Stimulated activated CD4-positive, alpha-beta T cell treated with anti-CD3 and anti-CD28 coated beads, Interleukin-1b, Interleukin-23, amount 100 ng/mL, for 4 hours (primary cell): ENCODE data around the gene PIGU.
"Not testable (repeated sequence)": the region's sequence is repeated elsewhere in the genome, so short reads cannot be mapped to it uniquely, and the experiment has no call there.

Experiments used
- DNase-seq, 2 donors: peaks; one replicate each; pipeline ENCODE4 v3.0.0-alpha.2; 2020; ENCODE audit warnings: low read depth in 2 of 2

PIGU gene

DNA sequence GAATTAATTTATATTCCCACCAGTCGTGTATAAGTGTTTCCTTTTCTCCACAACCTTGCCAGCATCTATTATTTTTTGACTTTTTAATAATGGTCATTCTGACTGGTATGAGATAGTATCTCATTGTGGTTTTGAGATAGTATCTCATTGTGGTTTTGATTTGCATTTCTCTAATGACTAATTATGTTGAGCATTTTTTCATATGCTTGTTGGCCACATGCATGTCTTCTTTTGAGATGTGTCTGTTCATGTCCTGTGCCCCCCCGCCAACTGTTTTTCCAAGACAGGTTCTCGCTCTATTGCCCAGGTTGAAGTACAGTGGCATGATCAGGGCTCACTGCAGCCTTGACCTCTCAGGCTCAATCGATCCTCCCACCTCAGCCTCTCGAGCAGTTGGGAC, 15.1 kb downstream of the PIGU start:
- DNase-seq, result not testable (repeated sequence)

DNA sequence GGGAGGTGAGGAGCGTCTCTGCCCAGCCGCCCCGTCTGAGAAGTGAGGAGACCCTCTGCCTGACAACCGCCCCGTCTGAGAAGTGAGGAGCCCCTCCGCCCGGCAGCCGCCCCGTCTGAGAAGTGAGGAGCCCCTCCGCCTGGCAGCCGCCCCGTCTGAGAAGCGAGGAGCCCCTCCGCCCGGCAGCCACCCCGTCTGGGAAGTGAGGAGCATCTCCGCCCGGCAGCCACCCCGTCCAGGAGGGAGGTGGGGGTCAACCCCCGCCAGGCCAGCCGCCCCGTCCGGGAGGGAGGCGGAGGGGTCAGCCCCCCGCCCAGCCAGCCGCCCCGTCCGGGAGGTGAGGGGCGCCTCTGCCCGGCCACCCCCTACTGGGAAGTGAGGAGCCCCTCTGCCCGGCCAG, 18.2 kb downstream of the PIGU start:
- DNase-seq, result not testable (repeated sequence)

DNA sequence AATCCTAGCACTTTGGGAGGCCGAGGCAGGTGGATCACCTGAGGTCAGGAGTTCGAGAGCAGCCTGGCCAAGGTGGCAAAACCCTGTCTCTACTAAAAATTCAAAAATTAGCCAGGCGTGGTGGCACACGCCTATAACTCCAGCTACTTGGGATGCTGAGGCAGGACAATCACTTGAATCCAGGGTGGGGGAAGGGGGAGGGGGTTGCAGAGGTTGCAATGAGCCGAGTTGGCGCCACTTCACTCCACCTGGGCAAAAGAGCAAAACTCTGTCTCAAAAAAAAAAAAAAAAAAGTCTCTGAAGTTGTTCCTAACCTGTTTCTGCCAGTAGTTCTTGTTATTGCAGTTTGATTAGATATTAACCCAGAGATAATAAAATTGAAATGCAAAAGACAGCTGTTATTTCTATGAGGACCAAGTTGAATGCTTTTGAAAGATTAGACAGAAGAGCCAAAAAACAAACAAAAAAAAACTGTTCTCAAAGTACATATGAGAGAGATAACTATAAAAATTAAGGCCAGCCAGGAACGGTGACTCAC, 22.6 kb downstream of the PIGU start:
- no peak for DNase-seq

DNA sequence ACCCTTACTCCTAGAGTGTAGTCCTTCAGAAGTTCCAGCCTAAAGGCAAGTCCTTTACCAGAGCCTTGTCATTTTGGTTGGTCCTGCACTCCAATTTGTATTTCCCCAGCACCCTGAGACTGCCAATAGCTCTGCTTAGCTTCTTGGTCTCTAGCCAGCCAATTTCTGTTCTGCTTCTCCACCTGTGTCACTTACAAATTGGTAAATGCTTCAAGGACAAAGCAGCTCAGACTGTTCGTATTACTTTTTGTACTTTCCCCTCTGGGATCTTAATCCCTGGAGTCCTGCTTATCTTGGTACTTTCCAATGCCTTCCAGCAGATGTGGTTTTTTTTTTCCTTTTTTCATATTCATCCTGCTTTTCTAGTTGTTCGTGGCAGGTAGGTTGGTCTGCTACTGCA, 25.7 kb downstream of the PIGU start:
- no peak for DNase-seq

DNA sequence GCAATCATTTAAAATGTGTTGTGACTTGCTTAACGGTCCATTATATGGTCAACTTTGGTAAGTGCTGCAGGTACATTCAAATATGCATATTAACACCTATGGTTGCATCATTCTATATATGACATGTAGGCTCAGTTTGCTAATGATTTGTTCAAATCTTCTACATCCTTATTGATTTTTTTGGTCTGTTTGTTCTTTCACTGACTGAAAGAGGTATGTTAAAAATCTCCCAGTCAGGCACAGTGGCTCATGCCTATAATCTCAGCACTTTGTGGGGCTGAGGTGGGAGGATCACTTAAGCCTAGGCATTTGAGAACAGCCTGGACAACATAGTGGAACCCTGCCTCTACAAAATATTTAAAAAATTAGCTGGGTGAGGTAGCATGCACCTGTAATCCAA, 29.2 kb downstream of the PIGU start:
- DNase-seq, result no peak

DNA sequence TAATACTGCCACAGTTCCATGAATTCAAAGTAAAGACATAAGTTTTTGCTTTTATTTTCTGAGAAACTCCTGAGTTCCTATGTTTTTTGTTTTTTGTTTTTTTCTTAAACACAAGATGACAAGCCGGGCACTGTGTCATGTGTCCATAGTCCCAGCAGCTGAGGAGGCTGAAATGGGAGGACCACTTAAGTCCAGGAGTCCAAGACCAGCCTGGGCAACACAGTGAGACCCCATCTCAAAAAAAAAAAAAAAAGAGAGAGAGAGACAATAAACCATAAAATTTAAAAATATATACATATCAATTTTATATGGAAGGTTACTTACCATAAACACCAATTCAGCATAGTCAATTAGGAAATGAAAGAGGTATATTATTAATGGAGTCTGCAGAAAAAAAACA, 31.9 kb downstream of the PIGU start:
- no peak for DNase-seq

DNA sequence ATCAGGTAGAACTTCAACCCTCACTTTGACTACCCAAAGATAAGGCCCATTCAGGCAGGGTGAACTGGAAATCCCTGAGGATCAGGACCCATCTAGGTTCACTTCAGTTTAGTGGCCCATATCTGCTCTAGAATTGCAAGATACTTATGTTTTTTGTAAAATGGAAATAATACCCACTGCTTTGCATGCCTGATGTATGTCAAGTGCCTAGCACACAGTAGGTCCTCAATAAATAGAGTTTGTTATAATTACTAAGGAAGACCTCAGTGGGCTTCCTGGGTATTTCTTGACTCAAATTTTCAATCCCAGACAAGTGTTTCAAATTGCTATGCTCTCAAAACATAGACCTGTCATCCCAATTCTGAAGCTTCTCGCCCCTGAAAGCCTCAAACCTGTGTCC, 32.5 kb downstream of the PIGU start:
- no peak for DNase-seq

DNA sequence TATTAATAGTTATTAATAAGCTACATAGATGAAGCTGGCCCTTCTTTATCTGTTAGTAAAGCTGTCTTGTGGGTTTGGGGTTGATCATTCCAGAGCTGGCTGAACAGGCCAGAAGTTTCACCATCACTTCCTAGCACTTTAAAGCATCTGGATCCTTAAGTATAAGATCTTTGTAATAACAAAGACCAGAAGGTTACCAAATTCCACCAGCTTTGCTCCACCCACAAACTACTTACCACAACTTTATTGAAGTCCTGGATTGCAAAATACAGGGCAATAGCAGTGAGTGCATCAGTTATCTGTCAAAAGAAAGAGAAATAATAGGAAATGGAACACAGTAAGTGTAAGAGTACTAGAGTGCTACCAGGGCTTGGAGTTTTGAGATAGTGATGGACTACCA, 33.0 kb downstream of the PIGU start:
- no peak for DNase-seq

DNA sequence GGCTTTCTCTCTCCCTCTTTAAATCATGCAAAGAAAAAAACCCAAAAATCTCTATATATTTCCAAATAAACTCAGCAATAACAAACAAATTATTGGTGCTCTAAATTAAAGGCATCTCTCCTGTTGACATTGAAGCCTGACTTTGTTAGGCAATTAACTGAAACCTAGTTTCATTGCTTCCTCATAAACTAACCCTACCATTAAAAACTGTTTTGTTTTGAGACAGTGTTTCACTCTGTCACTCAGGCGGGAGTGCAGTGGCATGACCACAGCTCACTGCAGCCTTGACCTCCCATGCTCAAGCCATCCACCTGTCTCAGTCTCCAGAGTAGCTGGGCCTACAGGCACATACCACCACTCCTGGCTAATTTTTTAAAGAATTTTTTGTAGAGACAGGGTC, 34.9 kb downstream of the PIGU start:
- no peak for DNase-seq

DNA sequence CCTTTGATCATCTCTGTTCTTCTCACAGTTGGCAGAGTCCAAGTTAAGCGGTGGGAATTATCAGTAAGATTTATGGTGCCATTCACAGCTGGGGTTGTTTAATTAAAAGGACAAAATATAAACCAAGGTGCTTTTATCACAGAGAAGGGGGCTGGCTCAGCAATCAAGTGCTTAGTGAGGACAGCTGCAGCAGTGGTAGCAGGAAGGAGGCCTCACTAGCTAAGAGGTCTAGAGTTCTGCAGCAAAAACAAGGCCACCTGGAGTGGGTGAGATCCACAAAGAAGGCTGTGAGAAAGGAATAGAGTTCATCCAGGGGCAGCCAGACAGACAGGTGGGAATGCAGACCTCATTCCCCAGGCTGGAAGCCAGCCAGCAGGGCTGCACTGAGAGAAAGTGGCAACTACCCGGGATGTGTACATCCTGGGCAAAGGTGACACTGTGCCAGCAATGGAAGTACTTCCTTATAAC, 37.1 kb downstream of the PIGU start:
- DNase-seq, result no peak

DNA sequence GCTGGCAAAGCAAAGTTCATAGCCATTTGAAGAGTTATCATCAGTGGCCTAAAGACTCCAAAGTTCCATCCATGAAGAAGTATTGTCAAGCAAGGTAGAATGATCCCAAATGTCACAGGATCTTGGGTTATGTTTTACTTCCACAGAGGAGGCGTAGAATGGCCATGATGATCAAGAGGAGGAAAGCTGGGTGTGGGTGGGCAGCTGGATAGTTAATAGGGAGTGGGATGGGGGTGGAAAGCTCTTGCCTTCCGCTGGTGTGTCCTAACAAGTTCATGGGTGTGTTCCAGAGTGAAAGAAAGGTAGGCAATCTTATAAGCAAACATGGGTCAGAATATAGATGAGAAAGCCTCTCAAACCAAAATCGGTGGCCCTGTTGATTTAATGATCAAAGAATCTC, 38.4 kb downstream of the PIGU start:
- no peak for DNase-seq

DNA sequence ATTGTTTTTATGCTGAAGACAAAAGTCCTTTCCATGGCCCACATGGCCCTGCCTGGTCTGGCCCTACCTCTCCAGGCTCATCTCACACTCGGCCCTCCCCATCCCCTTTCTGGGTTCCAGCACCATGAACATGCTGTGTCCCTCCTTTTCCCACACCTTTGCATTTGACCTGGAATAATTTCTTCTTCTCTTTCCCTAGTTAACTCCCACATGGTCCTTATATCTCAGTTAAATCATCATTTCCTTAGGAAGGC, 38.9 kb downstream of the PIGU start:
- no peak for DNase-seq

DNA sequence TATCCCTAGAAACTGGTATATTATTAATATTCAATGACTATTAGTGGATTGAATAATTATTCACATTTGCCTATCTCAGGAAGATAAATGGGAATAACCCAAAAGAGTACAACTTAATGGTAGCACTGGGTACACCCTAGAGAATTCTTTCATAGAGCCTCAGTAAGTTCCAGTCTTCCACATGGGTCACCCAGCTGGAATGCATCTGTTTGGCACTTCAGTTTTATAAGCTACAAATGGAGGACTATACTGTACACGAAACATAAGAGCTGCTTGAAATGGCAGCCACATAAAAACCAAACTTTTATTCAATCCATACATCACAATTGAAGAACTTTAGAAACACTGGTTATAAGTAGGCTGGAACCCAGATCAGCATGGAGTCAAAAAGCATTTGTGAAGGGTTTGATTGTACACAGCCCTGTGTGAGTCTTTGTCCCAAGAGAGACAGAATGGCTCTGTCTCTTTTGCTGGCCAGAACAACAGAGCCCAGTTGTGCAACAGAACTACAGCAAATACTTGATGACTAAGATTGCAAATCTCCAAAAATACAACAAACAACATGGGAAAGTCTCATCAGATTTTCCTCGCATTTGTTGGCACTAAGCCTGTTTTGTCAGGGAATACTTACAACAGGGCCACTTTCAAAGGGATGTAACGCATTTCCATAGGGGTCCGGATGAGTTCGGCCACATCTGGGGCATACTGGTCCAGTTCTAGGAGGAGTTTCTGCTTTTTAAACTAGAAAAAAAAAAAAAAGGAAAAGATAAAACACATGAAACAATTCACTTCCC, 39.5 kb downstream of the PIGU start:
- no peak for DNase-seq

DNA sequence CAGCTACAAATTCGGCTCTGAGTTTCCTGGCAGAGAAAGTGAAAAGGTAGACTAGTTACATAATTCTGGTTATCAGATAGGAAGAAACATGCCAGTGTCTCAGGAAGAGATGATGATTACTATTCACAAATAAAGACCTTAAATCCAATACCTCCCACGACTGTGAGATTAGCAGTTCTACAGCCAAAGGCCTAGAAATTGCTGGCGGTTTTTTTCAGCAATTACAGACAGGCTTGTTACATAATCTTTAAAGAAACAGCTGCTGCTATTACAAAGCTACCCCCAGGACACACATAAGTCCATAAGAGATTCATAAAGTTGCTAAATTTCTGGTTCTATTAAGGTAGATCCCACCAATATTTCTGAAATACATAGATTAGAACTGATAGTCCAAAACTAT, 40.2 kb downstream of the PIGU start:
- DNase-seq, result no peak

DNA sequence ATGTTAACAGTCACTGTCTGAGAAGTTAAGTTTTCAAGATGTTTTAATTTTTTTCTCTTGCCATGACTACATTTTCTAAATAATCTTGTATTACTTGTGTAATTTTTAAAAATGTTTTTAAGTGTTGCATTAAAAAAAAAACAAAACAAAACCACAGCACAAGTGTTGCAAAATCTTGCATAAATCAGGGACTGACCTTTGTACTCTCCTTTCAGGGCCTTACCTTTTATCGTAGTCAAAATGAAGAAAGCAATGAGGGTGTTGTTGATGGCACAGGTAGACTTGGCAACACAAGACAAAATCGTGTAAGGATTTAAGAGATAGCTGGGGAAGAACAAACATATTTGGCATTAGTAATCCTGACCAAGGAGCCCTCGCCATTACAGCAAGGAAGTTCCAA, 42.5 kb downstream of the PIGU start:
- no peak for DNase-seq

DNA sequence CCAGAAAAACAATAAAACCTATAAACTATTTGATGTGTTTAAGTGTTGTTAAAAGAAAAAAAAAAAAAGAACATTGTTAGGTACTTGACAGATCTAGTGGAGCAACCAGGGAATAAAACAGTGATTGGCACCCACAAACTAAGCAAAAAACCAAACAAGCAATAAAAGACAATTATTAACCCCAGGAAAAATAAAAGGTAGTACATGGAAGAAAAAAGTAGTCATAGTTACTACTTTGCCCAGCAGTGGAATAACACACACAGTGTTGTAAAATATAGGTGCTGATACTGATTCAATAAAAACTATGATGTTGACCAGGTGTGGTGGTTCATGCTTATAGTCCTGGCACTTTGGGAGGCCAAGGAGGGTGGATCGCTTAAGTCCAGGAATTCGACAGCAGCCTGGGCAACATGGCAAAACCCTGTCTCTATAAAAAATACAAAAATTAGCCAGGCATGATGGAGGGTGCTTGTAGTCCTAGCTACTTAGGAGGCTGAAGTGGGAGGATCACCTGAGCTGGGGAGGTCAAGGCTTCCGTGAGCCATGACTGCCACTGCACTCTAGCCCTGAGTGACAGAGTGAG, 43.9 kb downstream of the PIGU start:
- DNase-seq, result no peak

DNA sequence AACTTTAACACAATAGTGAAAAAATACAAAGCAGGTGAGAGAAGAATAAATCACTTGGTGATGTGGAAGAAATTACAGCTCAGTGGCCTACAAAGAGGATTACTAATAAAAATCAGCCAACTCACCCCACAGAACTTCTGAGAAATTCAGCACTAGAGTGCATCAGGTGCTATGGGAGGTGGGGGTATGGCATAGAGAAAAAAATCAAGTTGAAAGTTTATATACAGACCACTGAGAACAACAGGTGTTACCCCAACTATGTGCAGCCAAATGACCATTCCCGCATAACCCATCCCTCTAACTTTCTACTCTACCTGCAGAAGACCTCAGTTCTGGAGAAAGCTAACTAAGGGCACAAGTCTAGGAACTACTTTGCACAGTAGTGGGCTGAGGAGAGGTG, 47.0 kb downstream of the PIGU start:
- DNase-seq, result no peak

DNA sequence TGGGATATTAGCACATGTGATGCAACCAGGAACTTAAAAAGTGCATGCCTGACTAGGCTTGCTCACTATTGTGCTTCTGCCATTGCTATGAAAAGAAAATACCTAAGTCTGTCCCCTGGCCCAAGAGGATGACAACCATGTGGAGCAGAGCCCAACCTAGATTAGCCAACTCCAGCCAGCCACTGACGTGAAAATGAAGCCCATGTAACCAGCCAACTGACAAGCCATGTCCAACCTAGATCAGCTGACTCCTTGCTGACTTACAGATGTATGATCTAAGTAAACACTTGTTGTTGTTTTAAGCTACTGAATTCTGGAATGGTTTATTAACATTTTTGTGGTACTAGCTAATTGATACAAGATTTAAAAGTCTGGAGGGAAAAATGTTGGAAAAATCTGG, 47.5 kb downstream of the PIGU start:
- DNase-seq, result no peak

DNA sequence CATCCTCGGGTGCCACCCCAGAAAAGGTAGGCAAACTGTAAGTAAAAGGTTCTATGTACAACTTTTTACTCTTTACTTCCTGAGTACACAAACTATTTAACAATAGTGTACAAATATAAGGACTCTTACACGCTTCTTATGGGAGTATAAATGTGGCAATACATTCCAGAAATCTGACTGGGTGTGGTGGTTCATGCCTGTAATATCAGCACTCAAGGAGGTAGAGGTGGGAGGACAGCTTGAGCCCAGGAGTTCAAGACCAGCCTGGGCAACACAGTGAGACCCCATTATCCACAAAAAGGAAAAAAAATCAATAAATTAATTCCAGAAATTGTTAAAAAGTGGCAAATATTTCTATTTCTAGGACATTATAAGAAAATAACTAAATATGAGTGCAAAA, 48.9 kb downstream of the PIGU start:
- no peak for DNase-seq

DNA sequence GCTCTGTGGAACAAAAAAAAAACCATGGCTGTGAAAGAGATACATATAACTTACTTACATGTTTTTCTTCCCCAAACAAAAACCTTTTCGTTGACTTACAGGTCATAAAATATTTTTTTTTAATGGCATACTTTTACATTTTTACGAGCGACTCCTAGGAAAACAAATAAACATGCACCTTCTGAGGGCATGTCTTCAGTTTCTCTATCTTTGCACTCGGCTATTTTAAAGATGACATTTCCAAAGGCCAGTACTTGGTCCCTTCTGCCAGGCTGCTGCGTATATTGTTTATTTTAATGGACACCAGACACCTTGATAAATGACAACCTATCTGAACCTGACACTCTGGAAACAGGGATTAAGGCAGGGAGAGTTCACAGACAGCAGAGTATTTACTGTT, 49.4 kb downstream of the PIGU start:
- DNase-seq, result no peak

DNA sequence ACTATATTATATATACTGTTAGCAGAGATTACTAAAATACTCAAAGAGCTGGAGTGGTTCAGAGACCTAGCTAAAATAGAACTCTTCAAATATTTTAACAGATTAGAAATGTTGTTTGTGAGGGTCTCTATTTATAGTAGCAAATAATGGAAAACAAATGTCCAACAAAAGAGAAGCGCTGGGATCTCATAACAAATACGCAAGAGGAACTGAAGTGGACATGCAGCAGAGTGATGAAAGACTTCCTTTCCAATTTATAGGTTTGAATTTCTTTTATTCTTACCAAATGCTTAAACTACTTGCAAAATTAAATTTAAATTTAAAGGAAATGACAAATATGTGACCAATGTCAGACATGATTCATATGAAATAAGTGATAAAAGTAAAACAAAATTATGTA, 49.9 kb downstream of the PIGU start:
- no peak for DNase-seq

DNA sequence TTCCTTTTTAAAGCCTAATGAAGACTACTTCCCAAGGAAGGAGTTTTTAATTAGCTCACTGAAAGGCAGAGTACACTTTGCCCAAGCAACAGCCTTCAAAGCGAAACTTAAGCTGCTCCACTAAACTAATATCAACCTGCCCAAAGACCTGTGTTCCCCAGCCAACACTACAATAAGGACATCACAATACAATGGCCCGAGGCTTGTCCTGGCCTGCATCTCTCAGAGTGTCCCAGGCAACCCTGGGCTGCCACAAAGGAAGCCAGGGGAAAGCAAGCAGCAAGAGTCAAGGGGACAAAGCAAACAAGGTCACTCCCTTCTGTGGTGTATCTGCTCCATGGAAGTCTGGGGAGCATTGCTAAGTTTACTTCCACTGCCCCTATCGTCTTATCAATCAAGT, 52.3 kb downstream of the PIGU start:
- no peak for DNase-seq

DNA sequence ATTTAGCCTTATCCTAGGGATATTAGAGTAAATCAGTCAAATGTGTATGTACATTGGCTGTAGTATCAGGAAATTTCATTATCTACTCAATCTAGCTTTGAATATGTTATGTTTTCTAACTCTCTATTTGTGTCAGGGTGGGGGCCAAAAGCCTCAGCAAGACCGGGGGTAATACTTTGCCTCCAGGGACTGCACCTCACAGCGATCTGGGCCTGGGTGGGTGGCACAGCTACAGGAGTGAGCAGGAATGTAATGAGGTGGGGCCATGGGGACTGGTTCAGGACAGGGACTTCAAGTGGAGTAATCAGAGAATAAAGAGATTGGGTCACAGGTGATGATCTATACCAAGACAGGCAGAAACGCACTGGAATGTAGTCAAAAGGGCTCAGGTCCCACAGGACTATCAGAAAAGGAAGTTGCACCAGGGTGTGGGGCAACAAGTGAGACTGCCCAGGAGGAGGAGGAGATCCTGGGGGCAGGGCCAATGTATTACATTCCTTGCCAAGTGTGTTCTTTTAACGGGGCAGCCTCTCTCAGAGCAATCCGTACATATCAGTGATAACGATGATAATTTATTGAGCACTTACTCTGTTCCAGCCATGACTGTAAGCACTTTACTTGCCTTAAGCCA, 54.0 kb downstream of the PIGU start:
- DNase-seq, result no peak
